HEK293T (cell line): Measurements from ENCODE around the gene REXO1.
"Not testable (repeated sequence)": the region's sequence is repeated elsewhere in the genome, so short reads cannot be mapped to it uniquely, and the experiment has no call there.

ENCODE experiments used
- CTCF ChIA-PET: fragments of 350-600 bp; formaldehyde crosslinking; extraction: SDS; loops from one replicate; lab custom pipeline; 2021; ENCODE audit warnings: antibody characterized with exemption, inconsistent platforms; lab: Yijun Ruan, JAX
- POLR2A ChIA-PET: fragments of 350-600 bp; formaldehyde crosslinking; extraction: SDS; loops from one replicate; lab custom pipeline; 2020; ENCODE audit warnings: antibody characterized with exemption, inconsistent platforms; lab: Yijun Ruan, JAX
- DNase-seq: peaks from one replicate; pipeline ENCODE4 v3.0.0; 2012; ENCODE audit warnings: mixed read lengths; ENCODE audit errors: extremely low spot score
- ARNT ChIP-seq: fragments of 450-650 bp; IDR thresholded peaks from 2 replicates; pipeline ENCODE4 v1.6.1; 2017; ENCODE audit warnings: mild to moderate bottlenecking
- BHLHE40 ChIP-seq: fragments of 450-650 bp; IDR thresholded peaks from 2 replicates; pipeline ENCODE4 v1.6.1; 2016; ENCODE audit warnings: mild to moderate bottlenecking, moderate library complexity, borderline replicate concordance
- CTBP1 ChIP-seq: fragments of 450-650 bp; IDR thresholded peaks from 2 replicates; pipeline ENCODE4 v1.6.1; 2016; ENCODE audit warnings: borderline replicate concordance
- ELF4 ChIP-seq: fragments of 450-650 bp; IDR thresholded peaks from 2 replicates; pipeline ENCODE4 v1.6.1; 2017; ENCODE audit warnings: antibody characterized with exemption
- FOXA1 ChIP-seq: fragments of 450-650 bp; IDR thresholded peaks from 2 replicates; pipeline ENCODE4 v1.6.1; 2016; ENCODE audit warnings: mild to moderate bottlenecking
- FOXK2 ChIP-seq: fragments of 450-650 bp; IDR thresholded peaks from 2 replicates; pipeline ENCODE4 v1.6.1; 2016; ENCODE audit warnings: mild to moderate bottlenecking
- FOXM1 ChIP-seq: fragments of 450-650 bp; IDR thresholded peaks from 2 replicates; pipeline ENCODE4 v1.6.1; 2017; ENCODE audit warnings: mild to moderate bottlenecking, borderline replicate concordance
- L3MBTL2 ChIP-seq: fragments of 450-650 bp; conservative IDR thresholded peaks from 2 replicates; pipeline ENCODE4 v1.6.1; 2016; ENCODE audit warnings: mild to moderate bottlenecking
- LEF1 ChIP-seq: fragments of 450-650 bp; IDR thresholded peaks from 2 replicates; pipeline ENCODE4 v1.6.1; 2017; ENCODE audit warnings: mild to moderate bottlenecking, borderline replicate concordance
- NFRKB ChIP-seq: fragments of 450-650 bp; IDR thresholded peaks from 2 replicates; pipeline ENCODE4 v1.6.1; 2016; ENCODE audit warnings: mild to moderate bottlenecking, moderate library complexity
- SP1 ChIP-seq: fragments of 450-650 bp; IDR thresholded peaks from 2 replicates; pipeline ENCODE4 v1.6.1; 2017
- SUZ12 ChIP-seq: fragments of 450-650 bp; IDR thresholded peaks from 2 replicates; pipeline ENCODE4 v1.6.1; 2016; ENCODE audit warnings: mild to moderate bottlenecking
- TARDBP ChIP-seq: fragments of 450-650 bp; IDR thresholded peaks from 2 replicates; pipeline ENCODE4 v1.6.1; 2016
- ZNF384 ChIP-seq: fragments of 450-650 bp; IDR thresholded peaks from 2 replicates; pipeline ENCODE4 v1.6.1; 2016

REXO1 gene

DNA sequence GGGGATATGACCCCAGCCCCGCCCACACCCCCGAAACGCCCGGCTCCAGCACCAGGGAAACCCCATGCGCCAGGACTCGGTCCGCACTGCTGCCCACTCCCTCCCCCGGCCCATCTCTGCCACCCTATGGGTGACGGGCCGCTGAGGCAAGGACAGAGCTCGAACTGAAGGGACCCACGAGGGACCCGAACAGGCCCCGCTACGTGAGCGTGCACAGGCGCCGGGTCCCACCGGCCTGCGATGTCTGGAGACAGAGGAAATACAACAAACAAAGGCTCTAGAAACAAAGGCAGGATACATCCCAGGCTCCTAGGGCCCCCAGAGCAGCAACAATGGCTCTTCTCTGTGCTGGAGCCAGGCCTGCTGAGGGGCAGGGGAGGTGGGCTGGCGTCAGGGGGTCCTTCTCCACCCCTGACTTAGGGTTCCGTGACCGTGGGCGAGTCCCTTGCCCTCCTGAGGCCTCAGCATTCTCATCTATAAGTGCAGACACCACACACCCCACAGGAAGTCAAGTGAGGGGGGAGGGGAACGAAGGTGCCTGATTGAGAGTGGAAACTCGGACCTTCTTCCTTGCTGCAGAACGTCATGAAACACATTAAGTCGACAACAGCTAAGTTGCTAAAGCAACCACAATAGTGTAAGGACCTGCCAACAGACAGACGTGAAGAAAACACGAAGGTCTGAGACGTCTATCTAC lies 34.0 kb upstream of the REXO1 start:
- TF ChIP-seq NFRKB (no peak), SUZ12 (no peak), CTBP1 (no peak), ARNT (no peak)
- POLR2A ChIA-PET: no interaction called here
- CTCF ChIA-PET: no interaction called here
- no peak for DNase-seq

DNA sequence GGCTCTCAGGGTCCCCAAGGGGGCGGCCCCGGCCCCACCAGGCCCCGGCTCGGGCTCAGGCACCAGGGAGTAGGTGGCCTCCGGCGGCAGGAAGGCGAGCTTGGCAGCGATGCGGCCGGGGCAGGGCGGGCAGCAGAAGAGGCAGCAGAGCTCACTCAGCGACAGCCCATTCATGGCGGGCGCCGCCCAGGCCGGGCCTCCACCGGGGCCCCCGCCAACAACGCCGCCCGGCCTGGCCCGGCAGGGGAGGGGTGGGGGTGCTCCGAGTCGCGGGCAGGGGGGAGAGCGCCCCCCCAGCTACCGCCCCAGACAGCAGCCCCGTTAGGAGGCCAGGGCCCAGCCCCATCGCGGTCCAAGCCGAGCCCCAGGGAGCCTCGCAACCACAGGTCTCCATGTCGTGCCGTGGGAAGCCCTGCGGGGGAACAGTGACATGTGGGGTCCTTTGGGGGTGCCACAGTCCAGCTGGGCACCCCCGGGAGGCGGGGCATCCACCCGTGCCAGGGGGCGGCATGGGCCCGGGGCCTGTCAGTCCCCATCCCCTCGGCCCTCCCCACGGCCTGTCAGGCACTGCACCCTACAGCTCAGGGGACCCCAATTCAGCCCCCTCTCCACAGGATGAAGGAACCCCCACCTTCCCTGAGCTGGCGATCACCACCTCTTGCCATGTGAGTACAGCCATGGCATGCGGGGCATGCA lies 33.3 kb upstream of the REXO1 start:
- CTCF ChIA-PET, DNase-seq, POLR2A ChIA-PET: not testable (repeated sequence)

DNA sequence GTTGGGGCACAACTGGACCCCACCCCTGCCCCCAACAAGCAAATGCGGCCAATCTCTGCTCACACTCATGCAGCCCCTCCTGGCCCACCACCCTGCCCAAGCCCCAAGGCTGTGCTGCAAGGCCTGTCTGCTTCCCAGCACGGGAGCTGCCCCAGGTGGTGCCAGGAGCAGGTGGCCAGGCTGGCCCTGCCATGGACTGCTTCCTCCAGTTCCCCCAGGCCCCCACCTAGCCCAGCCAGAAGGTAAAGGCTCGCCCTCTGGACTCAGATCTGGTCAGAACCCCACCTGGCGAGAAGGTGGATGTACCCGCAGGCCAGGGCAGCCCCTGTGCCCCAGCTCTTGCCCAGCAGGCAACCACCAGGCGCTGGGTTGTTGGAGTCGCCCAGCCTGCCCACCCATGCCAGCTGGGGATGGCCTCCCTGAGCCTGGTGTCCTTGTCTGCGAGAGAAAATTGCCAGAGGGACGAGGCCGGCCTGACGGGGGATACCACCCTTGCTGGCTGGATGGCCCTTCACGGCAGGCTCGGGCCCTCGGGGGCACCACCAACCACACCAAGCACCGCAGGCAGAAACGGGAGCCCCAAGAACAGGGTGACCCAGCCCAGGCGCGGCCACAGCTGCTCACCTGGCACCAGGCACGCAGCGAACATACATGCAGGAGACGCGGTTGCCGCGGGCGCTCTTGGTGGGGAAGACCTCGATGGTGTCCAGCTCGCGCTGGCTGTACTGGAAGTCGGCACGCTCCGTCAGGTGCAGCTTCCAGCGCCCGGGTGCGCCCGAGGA lies 32.5 kb upstream of the REXO1 start:
- CTCF ChIA-PET: interaction anchor here (0.5 kb wide), 1 partner anchor 14 kb away, joined by 6 read pairs; no protein-coding TSS in a partner anchor
- TF ChIP-seq BHLHE40 (no peak), LEF1 (no peak), FOXA1 (no peak), CTBP1 (no peak), TARDBP (no peak), SUZ12 (no peak), SP1 (no peak), FOXM1 (no peak), FOXK2 (no peak), ARNT (no peak), NFRKB (no peak), L3MBTL2 (no peak), ZNF384 (no peak)
- DNase-seq: no peak
- POLR2A ChIA-PET: no interaction called here

DNA sequence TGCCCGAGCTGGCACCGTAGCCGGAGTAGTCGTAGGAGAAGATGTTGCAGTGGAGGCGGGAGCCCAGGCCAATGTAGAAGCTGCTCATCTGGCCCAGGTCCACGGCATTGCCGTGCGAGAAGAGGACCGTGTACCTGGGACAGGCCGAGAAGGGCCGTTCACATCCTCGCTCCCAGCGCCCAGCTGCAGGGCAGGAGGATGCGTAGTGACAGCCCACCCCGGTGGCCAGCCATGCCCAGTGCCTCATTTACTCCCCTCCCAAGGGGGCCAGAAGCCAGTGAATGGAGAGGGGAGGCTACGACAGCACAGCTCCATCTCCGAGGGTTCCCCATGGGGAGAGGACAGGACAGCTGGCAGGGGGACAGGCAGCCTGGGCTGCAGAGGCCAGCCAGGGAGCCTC lies 31.7 kb upstream of the REXO1 start:
- DNase-seq, CTCF ChIA-PET, POLR2A ChIA-PET: not testable (repeated sequence)

DNA sequence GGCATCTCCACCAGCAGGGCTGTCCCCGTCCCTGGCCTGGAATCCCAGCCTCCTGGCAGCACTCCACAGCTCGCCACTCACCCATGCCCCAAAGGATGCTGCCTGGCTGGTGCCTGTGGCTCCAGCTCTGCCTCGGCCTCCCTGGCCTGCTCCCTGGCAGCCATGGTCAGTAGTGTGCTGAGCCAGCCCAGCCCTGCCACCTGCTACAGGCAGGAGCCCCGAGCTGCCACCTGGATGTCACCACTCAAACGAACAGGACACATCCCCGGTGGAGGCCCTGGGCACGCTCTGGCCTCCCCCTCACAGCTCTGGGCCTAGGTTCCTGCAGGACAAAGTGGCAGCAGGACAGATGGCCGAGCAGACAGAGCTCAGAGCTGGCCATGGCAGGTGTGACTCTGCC lies 30.3 kb upstream of the REXO1 start:
- POLR2A ChIA-PET, DNase-seq, CTCF ChIA-PET: not testable (repeated sequence)

DNA sequence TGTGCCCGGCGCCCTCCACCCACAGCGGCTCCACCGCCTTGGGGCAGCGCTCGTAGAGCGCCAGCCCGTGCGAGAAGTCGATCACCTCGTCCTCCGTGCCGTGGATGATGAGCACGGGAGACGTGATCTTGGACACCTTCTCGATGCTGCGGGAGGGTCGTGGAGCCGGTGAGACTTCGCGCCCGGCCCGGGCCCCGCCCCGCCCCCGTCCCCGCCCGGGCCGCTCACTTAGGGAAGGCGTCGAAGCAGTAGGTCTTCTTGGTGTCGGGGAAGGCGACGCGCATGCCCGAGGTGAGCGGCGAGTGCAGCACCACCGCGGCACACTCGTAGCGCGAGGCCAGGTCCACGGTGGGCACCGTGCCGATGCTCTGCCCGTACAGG lies 29.0 kb upstream of the REXO1 start:
- POLR2A ChIA-PET: interaction anchor here (1.6 to 1.7 kb wide), 3 partner anchors 8 to 13 kb away, joined by 3 to 17 read pairs (median 15); partner anchors contain the start of gene ABHD17A
- DNase-seq, CTCF ChIA-PET: not testable (repeated sequence)

DNA sequence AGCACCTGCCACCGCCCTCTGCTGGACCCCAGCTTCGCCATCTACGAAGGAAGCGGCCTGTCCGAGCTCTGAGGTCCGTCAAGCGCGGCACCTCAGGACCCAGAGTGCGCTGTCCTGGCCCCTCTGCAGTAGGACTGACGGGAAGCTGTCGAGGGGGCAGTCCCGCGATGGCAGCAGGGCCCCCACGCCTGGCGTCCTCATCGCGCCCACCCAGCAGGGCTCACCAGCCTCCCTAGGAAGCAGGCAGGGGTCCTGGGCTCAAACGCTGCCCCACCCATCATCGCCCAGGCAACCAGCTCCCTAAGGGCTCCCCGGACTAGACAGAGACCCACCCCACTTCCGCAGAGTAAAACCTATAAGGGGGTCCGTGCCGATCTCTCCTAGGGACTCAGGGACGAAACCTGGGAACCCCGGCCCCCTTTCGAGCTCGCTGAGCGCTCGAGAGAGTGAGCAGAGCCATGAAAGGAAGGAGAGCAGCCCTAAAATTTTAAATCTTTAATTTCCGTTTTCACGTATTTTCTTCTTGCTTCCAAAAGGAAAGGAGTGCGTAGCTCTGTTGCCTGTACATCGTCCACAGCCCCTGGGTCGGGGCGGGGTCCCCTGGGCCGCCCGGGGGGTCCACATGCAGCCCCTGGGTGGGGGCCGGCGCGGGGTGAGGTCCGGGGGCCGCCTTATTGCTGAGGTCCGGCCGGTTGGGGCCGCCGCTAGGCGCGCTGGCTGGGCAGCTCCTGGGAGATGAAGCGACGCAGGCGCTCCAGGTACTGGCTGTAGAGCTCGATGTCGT lies 28.4 kb upstream of the REXO1 start:
- not testable (repeated sequence) for DNase-seq
- CTCF ChIA-PET: interaction anchor here (0.6 to 0.9 kb wide), 2 partner anchors 21 to 456 kb away, joined by 3 read pairs; no protein-coding TSS in a partner anchor
- POLR2A ChIA-PET: interaction anchor here (1.0 to 2.2 kb wide), 12 partner anchors 8 to 51 kb away, joined by 3 to 17 read pairs (median 6); partner anchors contain the start of genes ABHD17A, ADAT3 and SCAMP4

DNA sequence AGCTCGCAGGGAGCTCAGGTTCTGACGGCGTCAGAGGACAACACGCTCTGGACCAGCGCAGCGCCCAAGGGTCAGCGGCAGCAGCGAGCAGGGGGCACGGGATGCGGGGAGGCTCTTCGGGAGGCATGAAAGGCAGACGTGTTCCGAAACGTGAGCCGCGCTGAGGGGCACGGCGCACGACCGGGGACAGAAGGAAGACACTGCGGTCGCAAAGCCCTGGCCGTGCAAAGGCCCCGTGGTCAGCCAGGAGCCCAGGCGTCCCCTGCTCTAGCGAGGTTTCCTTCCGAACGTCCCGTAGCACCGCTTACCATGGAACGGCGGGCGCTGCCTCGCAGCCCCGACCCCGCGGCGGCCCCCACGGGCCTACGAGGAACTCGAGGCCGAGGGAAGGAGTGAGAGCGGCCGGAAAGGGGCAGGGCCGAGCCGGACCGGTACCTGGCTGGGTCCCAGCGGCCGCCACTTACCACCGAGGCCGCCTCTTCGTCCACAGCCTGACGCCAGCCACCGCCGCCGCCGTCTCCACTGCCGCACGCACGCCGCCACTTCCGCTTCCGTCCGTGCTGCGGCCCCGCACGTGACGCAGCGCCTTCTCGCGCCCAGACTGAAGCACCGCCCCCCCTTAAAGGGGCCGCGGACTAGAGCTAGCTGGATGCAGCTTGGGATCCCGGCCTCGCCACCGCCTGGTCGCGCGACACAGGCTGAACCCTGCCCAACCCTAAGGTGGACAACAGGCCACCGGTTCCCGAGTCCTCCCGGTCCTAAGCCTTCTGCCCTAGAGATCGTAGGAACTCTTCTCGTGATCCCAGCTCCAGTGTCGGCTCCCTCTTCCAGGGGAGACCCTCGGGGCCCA lies 27.6 kb upstream of the REXO1 start:
- peak; percentile 88 for DNase-seq
- ChIA-PET CTCF (interaction anchor here (0.6 to 1.9 kb wide), 3 partner anchors 21 to 455 kb away, joined by 3 to 5 read pairs (median 3); no protein-coding TSS in a partner anchor), POLR2A (interaction anchor here (0.6 to 2.2 kb wide), 14 partner anchors 8 to 50 kb away, joined by 3 to 17 read pairs (median 6); partner anchors contain the start of genes ABHD17A, ADAT3 and SCAMP4)
- TF ChIP-seq ARNT (peak; percentile 87), ELF4 (peak; percentile 95), FOXK2 (no peak), L3MBTL2 (peak; percentile 81)

DNA sequence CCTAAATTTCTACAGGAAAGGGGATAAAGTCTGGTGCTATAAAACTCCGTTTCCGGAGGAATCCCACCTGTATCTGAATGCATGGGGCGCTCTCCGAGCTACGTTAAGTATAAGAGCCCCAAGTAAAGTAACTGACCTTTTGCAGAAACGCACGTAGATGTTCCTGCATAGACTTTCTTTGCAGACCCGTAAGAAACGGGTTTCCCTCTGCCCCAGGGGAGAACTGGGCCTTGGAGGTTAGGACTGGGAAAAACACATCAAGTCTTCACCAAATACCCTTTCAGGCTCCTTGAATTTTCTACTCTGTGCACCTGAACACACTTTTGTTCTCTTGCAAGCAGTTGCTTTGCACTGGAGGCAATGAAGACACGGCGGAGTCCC lies 27.0 kb upstream of the REXO1 start:
- ChIA-PET POLR2A (interaction anchor here (0.6 to 2.2 kb wide), 4 partner anchors 11 to 49 kb away, joined by 3 to 11 read pairs (median 6); no protein-coding TSS in a partner anchor), CTCF (interaction anchor here (0.6 to 1.9 kb wide), 2 partner anchors 29 to 38 kb away, joined by 3 to 5 read pairs; no protein-coding TSS in a partner anchor)
- DNase-seq: not testable (repeated sequence)
